KOPT-K1 (cell line): ENCODE data around the gene RAPGEF3.

ENCODE experiments used
- H3K27ac ChIP-seq: fragments of 200-600 bp; sonication (generic); 2 replicates; pipeline ENCODE4 v1.5.1; 2016; ENCODE audit warnings: antibody characterized with exemption, mild to moderate bottlenecking, low read depth, low read length; ENCODE audit not compliant: poor library complexity, severe bottlenecking
- H3K36me3 ChIP-seq: fragments of 200-600 bp; sonication (generic); 2 replicates; pipeline ENCODE4 v1.5.1; 2017; ENCODE audit warnings: antibody characterized with exemption, mild to moderate bottlenecking, low read length, moderate library complexity; ENCODE audit not compliant: insufficient read depth
- H3K9me3 ChIP-seq: fragments of 200-600 bp; sonication (generic); 2 replicates; pipeline ENCODE4 v1.5.1; 2017; ENCODE audit warnings: antibody characterized with exemption, low read length, mild to moderate bottlenecking; ENCODE audit not compliant: insufficient read depth, poor library complexity, severe bottlenecking

The RAPGEF3 gene

GRCh38 chr12:47795121-47795813 is 36.6 kb upstream of the RAPGEF3 start:
- H3K36me3 ChIP-seq, result peaks cover 95% of the 10 kb centered on the region
- no peak overlapping the region for H3K27ac ChIP-seq
- H3K9me3 ChIP-seq, result no peaks in the 10 kb centered on the region

- peaks cover 98% of the 10 kb centered on the region for H3K36me3 ChIP-seq
- no peaks in the 10 kb centered on the region for H3K9me3 ChIP-seq
- no peak overlapping the region for H3K27ac ChIP-seq
Measured at GRCh38 chr12:47794679-47795078, 36.0 kb upstream of the RAPGEF3 start.

- Histone ChIP-seq H3K27ac (no peak overlapping the region), H3K9me3 (no peaks in the 10 kb centered on the region), H3K36me3 (peaks cover 100% of the 10 kb centered on the region)
Measured at GRCh38 chr12:47793015-47793681, 34.5 kb upstream of the RAPGEF3 start.

GRCh38 chr12:47791874-47792273 is 33.2 kb upstream of the RAPGEF3 start:
- Histone ChIP-seq H3K36me3 (peaks cover 100% of the 10 kb centered on the region), H3K9me3 (no peaks in the 10 kb centered on the region), H3K27ac (no peak overlapping the region)

- peaks cover 100% of the 10 kb centered on the region for H3K36me3 ChIP-seq
- H3K9me3 ChIP-seq, result no peaks in the 10 kb centered on the region
- H3K27ac ChIP-seq, result no peak overlapping the region
Measured at GRCh38 chr12:47791351-47791746, 32.7 kb upstream of the RAPGEF3 start.

- no peaks in the 10 kb centered on the region for H3K9me3 ChIP-seq
- peaks cover 100% of the 10 kb centered on the region for H3K36me3 ChIP-seq
- no peak overlapping the region for H3K27ac ChIP-seq
Measured at GRCh38 chr12:47790676-47791350, 32.1 kb upstream of the RAPGEF3 start.

- Histone ChIP-seq H3K27ac (no peak overlapping the region), H3K9me3 (no peaks in the 10 kb centered on the region), H3K36me3 (peaks cover 100% of the 10 kb centered on the region)
Measured at GRCh38 chr12:47789712-47790489, 31.2 kb upstream of the RAPGEF3 start.

GRCh38 chr12:47789141-47789540 is 30.5 kb upstream of the RAPGEF3 start:
- Histone ChIP-seq H3K36me3 (peaks cover 100% of the 10 kb centered on the region), H3K27ac (no peak overlapping the region), H3K9me3 (no peaks in the 10 kb centered on the region)

- Histone ChIP-seq H3K9me3 (no peaks in the 10 kb centered on the region), H3K36me3 (peaks cover 100% of the 10 kb centered on the region), H3K27ac (no peak overlapping the region)
Measured at GRCh38 chr12:47787596-47788319, 29.1 kb upstream of the RAPGEF3 start.

- H3K36me3 ChIP-seq, result peaks cover 100% of the 10 kb centered on the region
- no peaks in the 10 kb centered on the region for H3K9me3 ChIP-seq
- H3K27ac ChIP-seq, result no peak overlapping the region
Measured at GRCh38 chr12:47786662-47787280, 28.1 kb upstream of the RAPGEF3 start.

- H3K36me3 ChIP-seq, result peaks cover 95% of the 10 kb centered on the region
- no peak overlapping the region for H3K27ac ChIP-seq
- H3K9me3 ChIP-seq, result no peaks in the 10 kb centered on the region
Measured at GRCh38 chr12:47785887-47786661, 27.4 kb upstream of the RAPGEF3 start.

- Histone ChIP-seq H3K27ac (no peak overlapping the region), H3K9me3 (no peaks in the 10 kb centered on the region), H3K36me3 (peaks cover 87% of the 10 kb centered on the region)
Measured at GRCh38 chr12:47785036-47785886, 26.6 kb upstream of the RAPGEF3 start.
